T-helper 1 cell treated with Interleukin-12 subunit alpha and Interleukin-12 subunit beta and Interleukin-4 antibody, amounts not matched to agents 30 μg/mL and 1 μg/mL, for 36 hours (primary cell): ENCODE results near the gene SLBP.

Experiments
- H3K27ac Mint-ChIP-seq: one replicate; pipeline ENCODE4 v1.8.0; 2021; ENCODE audit warnings: mild to moderate bottlenecking, mixed read lengths
- H3K27me3 Mint-ChIP-seq: one replicate; pipeline ENCODE4 v1.8.0; 2021; ENCODE audit warnings: low read depth, mixed read lengths
- H3K36me3 Mint-ChIP-seq: one replicate; pipeline ENCODE4 v1.8.0; 2021; ENCODE audit warnings: low read depth, mixed read lengths
- H3K4me1 Mint-ChIP-seq: one replicate; pipeline ENCODE4 v1.8.0; 2021; ENCODE audit warnings: low read depth, mixed read lengths
- H3K4me3 Mint-ChIP-seq: one replicate; pipeline ENCODE4 v1.8.0; 2021; ENCODE audit warnings: mild to moderate bottlenecking, moderate library complexity, mixed read lengths
- H3K9me3 Mint-ChIP-seq: one replicate; pipeline ENCODE4 v1.8.0; 2021; ENCODE audit warnings: mixed read lengths

SLBP gene

DNA sequence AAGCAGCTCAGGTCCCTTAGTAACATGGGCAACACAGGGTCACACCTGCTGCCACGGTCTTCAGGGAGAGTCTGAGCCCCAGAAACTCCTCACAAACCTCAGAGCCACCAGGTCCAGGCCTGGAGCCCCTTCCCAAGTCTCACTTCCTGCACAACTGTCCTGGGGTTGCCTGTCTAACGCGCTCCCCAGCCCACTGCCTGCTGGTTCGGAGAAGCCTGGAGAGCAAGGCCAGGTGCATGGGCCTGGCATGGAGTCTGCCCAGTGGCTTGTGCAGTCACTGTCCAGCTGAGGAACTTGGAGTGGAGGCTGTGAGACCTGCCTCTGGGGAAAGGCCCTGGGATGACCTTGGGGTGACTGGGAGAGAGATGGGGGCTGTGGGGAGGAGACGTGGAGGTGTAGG, 56.0 kb downstream of the SLBP start:
- H3K27me3 Mint-ChIP-seq: no peaks in the 10 kb centered on the region
- H3K27ac Mint-ChIP-seq: no peak overlapping the region
- H3K4me3 Mint-ChIP-seq: no peak overlapping the region

DNA sequence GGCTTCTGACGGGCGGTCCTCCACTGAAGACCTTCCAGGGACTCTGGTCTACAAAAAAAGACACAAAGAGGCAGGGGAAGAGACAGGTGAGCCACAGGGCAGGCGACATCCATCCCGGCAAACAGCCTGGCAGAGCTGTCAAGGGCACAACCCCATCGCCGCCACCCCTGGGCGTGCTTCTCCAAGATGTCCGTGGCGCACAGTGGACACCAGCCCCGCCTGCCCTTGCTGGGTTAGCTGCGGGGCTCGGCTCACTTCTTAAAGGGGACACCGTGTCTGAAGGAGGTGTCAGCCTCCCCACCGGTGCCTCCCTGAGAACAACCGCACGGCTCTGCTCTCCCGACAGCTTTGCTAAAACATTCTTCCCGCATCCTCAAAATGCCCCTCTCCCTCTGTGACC, 56.4 kb downstream of the SLBP start:
- no peak overlapping the region for H3K4me3 Mint-ChIP-seq
- no peak overlapping the region for H3K27ac Mint-ChIP-seq
- H3K27me3 Mint-ChIP-seq: no peaks in the 10 kb centered on the region
- no peaks in the 10 kb centered on the region for H3K36me3 Mint-ChIP-seq
- H3K4me1 Mint-ChIP-seq: no peaks in the 10 kb centered on the region
- H3K9me3 Mint-ChIP-seq: no peaks in the 10 kb centered on the region

More for the DNA sequence above, 56.0 kb downstream of the SLBP start:
- Mint-ChIP-seq H3K9me3 (no peaks in the 10 kb centered on the region), H3K36me3 (no peaks in the 10 kb centered on the region), H3K4me1 (no peaks in the 10 kb centered on the region)

DNA sequence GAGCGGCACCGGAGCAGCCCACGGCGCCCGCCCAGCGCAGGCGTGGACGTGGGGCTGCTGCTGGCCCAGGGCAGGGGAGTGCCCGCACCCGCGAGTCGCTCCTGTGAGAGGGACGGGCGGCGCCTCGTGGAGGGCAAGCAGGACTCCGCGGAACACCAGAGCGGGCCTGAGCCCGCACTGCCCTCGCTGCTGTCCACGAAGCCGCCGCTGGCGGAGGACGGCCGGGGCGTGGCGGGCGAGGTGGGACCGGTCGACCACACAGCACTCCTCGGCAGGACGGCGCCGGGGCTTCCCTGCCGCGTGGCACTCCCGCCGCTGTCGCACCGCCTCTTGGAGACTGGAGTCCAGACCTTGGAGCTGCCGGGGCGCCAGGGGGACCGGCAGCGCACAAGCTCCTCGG, 57.0 kb downstream of the SLBP start:
- no peaks in the 10 kb centered on the region for H3K9me3 Mint-ChIP-seq
- no peaks in the 10 kb centered on the region for H3K4me1 Mint-ChIP-seq
- no peaks in the 10 kb centered on the region for H3K36me3 Mint-ChIP-seq
- H3K27me3 Mint-ChIP-seq: no peaks in the 10 kb centered on the region
- H3K4me3 Mint-ChIP-seq: no peak overlapping the region
- H3K27ac Mint-ChIP-seq: no peak overlapping the region

DNA sequence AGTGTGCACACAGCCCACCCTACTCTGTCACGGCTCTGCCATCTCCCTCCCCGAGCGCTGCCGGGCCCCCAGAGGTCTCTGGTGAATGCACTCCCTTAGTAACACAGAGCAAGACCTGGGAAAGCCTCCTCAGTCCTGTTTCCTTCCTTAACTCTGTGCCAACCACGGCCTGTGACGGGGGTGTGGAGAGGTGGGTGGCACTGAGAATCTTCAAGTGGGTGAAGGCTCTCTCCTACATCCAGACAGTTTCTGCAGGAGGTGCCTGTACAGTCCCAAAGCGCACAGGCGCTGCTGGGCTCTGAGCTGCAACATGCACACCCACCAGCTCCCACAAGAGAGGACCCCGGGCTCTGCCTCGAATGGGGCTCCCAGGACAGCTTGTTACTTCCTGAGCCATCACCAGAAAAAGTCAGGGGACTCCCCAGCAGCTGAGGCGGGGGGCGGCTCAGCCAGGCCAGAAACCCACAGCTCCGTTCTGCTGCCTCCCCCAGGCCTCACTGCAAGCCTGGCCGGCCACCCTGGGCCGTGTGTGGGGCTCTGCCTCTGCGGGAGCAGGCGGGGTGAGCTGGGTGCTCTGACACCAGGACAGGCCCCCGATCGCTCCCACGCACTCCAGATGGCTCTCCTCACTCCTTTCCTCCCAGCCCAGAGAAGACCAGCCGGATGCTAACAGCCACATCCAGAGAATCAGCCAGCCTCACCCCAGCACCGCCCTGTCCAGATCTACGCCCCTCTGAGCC, 57.7 kb downstream of the SLBP start:
- Mint-ChIP-seq H3K4me1 (no peaks in the 10 kb centered on the region), H3K4me3 (no peak overlapping the region), H3K27me3 (no peaks in the 10 kb centered on the region), H3K27ac (no peak overlapping the region), H3K36me3 (no peaks in the 10 kb centered on the region), H3K9me3 (no peaks in the 10 kb centered on the region)

DNA sequence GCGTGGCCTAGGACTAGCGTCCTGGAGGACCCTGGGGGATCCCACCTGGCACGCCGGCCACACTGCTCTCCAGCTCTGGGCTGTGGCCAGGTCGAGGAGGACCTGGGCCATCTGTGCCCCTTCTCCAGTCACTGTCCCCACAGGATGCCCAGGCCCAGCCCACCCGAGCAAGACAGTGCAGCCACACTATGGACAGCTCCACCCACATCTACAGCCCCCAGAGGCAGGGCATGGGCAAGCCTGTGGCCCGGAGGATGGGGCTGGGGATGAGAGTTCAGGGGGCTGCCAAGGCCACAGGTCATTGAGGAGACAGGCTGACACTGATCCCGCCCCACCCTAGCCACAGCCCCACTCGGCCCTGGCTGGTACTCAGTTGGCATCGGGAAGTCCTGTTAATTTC, 58.3 kb downstream of the SLBP start:
- H3K9me3 Mint-ChIP-seq: no peaks in the 10 kb centered on the region
- no peaks in the 10 kb centered on the region for H3K27me3 Mint-ChIP-seq
- H3K36me3 Mint-ChIP-seq: no peaks in the 10 kb centered on the region
- H3K4me3 Mint-ChIP-seq: no peak overlapping the region
- H3K27ac Mint-ChIP-seq: no peak overlapping the region
- H3K4me1 Mint-ChIP-seq: no peaks in the 10 kb centered on the region

DNA sequence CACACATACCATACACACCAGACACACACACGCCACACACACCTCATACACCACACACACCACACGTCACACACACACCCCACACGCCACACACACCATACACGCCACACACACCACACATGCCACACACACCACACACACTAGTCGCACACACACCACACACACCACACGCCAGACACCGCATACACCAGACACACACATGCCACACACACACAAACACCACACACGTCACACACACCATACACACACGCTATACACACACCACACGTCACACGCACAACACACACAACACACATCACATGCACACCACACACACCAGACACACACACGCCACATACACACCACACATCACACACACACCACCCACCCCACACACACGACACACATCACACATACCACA, 60.0 kb downstream of the SLBP start:
- H3K27ac Mint-ChIP-seq: no peak overlapping the region
- H3K9me3 Mint-ChIP-seq: no peaks in the 10 kb centered on the region
- no peaks in the 10 kb centered on the region for H3K36me3 Mint-ChIP-seq
- no peaks in the 10 kb centered on the region for H3K27me3 Mint-ChIP-seq
- H3K4me1 Mint-ChIP-seq: peaks cover 3% of the 10 kb centered on the region
- no peak overlapping the region for H3K4me3 Mint-ChIP-seq

DNA sequence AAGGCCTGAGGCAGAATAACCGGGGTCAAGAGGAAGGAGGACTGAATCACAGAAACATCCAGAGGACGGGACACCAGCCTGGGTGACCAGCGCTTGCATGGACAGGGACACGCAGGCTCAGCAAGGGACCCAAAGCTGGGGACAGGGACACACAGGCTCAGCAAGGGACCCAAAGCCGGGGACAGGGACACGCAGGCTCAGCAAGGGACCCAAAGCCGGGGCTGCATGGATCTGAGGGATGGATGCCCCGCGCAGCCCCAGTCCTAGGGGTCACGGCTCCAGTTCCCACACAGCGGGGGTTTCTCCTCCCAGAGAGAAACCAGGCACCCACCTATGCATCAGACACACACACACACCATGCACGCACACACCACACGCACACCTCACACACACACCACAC, 60.5 kb downstream of the SLBP start:
- no peaks in the 10 kb centered on the region for H3K27me3 Mint-ChIP-seq
- H3K9me3 Mint-ChIP-seq: no peaks in the 10 kb centered on the region
- H3K4me3 Mint-ChIP-seq: no peak overlapping the region
- H3K36me3 Mint-ChIP-seq: no peaks in the 10 kb centered on the region
- no peak overlapping the region for H3K27ac Mint-ChIP-seq
- peaks cover 3% of the 10 kb centered on the region for H3K4me1 Mint-ChIP-seq

DNA sequence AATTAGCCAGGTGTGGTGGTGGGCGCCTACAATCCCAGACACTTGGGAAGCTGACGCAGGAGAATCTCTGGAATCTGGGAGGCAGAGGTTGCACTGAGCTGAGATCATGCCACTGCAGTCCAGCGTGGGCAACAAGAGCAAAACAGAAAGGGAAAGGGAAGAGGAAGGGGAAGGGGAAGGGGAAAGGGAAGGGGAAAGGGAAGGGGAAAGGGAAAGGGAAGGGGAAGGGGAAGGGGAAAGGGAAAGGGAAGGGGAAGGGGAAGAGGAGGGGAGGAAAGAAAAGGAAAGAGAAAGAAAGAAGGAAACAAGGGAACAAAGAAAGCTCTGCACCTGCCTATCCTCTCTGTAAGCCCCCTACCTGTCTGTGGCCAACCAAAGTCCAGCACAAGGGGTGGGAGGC, 63.2 kb downstream of the SLBP start:
- H3K9me3 Mint-ChIP-seq: no peaks in the 10 kb centered on the region
- no peak overlapping the region for H3K27ac Mint-ChIP-seq
- no peak overlapping the region for H3K4me3 Mint-ChIP-seq
- H3K27me3 Mint-ChIP-seq: no peaks in the 10 kb centered on the region
- peaks cover 3% of the 10 kb centered on the region for H3K4me1 Mint-ChIP-seq
- no peaks in the 10 kb centered on the region for H3K36me3 Mint-ChIP-seq

DNA sequence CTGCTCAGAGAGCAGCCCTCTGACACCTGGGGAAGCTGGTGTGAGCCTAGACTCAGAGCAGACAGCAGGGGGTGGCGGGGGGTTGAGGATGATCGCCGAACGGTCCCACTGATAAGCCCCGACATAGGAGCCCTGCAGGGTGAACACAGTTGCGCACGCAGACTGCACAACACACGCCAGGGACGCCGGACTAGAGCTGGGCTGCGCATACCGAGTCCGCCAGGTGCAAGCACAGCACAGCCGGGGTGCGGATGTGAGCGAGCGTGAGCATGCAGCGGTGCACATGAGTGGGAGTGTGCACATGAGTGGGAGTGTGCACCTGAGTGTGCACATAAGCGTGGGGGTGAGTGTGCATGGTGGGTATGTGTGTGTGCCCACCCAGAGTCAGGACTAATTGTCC, 64.7 kb downstream of the SLBP start:
- H3K27me3 Mint-ChIP-seq: no peaks in the 10 kb centered on the region
- peaks cover 3% of the 10 kb centered on the region for H3K4me1 Mint-ChIP-seq
- no peaks in the 10 kb centered on the region for H3K9me3 Mint-ChIP-seq
- H3K36me3 Mint-ChIP-seq: no peaks in the 10 kb centered on the region
- no peak overlapping the region for H3K4me3 Mint-ChIP-seq
- no peak overlapping the region for H3K27ac Mint-ChIP-seq

DNA sequence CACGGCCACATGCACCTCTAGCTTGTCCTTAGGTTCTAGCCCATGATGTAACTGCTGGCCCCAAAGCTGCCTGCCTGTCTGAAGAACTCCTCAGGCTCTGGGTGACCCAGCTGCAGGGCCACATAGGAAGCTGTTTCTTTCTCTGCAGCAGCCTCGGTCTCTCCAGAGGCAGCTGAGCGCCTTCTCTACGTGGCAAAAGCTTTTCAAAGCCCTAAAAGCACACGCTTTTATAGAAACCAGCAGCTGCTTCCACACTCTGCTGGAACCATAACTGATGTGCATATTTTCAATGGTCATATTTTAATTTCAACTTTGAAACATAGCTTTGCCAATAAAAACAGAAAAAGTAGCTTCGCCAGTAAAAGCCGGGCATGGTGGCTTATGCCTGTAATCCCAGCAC, 65.4 kb downstream of the SLBP start:
- Mint-ChIP-seq H3K4me1 (peaks cover 3% of the 10 kb centered on the region), H3K36me3 (no peaks in the 10 kb centered on the region), H3K9me3 (no peaks in the 10 kb centered on the region), H3K27me3 (no peaks in the 10 kb centered on the region), H3K4me3 (no peak overlapping the region), H3K27ac (no peak overlapping the region)

DNA sequence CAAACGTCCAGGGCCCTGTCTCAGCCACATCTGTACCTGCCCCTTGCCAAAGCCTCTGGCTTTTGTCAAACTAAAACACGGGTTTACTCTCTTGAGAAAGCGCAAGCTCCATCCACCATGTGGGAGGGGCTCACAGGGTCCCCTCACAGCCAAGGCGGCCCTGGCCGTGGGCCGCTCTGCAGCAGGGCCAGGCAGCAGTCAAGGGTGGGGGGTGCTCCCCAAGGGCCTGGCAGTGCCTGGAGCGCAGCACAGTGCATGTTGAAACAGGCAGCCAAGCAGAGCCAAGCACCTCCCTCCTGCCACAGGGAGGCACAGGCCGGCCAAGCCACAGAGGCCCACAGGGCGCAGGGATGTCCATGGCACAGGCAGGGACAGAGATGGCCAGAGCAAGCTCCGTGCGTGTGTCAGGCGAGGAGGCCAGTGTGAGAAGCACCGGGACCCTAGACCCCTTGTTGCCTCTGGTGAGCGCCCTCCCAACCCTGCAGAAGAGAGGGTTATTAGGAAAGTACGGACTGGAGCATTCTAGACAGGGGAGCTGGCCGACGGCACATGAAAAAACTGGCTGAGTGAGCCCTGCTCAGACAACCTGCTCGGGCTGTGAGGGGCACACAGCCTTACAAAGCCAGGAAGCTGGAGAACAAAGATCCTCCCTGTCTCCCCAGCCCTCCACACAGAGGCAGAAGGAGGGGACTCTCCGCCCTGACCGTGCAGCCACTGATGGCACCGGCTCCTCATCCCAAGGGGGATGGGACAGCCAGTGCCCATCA, 67.0 kb downstream of the SLBP start:
- Mint-ChIP-seq H3K9me3 (no peaks in the 10 kb centered on the region), H3K36me3 (no peaks in the 10 kb centered on the region), H3K27ac (no peak overlapping the region), H3K4me3 (no peak overlapping the region), H3K27me3 (no peaks in the 10 kb centered on the region), H3K4me1 (peaks cover 3% of the 10 kb centered on the region)

DNA sequence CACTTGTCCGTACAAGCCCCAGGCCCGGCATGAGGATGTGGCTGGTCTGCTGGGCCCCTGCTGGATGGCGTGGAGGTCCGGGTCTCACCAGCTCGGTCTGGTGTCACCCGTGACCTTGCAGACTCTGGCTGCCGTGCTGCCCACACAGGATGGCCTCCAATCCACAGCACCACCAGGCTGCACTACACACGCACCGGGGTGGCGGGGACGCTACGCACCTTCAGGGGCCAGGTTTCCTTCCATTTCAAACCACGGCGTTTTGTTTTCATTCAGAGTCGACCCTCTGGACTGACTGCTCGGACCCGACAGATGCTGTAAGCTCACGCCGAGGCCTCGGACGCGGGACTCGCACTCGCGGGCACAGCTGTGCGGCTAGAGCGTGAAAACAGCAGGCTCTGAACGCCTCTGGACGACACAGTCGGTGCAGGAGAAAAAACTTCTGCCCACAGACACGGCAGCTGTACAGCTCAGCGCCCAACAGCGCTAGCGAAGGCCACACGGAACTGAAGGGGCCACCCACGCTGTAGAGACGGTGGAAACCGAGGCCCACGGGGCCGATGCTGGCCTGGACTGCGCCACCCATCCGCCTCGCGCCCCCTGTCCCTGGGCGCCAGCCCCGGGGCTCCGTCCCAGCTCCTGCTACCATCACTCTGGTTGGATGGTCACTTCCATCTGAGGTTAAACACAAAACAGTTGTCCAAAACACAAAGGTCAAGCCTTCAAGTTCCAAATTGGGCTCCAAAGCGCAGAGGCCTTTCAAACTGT, 68.0 kb downstream of the SLBP start:
- Mint-ChIP-seq H3K27ac (no peak overlapping the region), H3K4me3 (no peak overlapping the region), H3K27me3 (no peaks in the 10 kb centered on the region), H3K4me1 (peaks cover 3% of the 10 kb centered on the region), H3K36me3 (no peaks in the 10 kb centered on the region), H3K9me3 (no peaks in the 10 kb centered on the region)
